ENCODE measurements around the gene KCNAB3. TPM values are rescaled to one million over a fixed set of nuclear protein-coding genes. Genes with fewer than 3 reads are reported as not detected.
"Not testable (repeated sequence)": the region's sequence is repeated elsewhere in the genome, so short reads cannot be mapped to it uniquely, and the experiment has no call there.

The KCNAB3 gene
- total RNA-seq (ENCODE audit: insufficient read depth, low replicate concordance), result 1.7 TPM

GRCh38 chr17:7929158-7930023, at the start of gene KCNAB3:
TSS of gene KCNAB3 (minus strand) at chr17:7929856. CDS start at chr17:7929435, 421 bp downstream.
- DNase-seq (ENCODE audit: low spot score), result peak; percentile 84

GRCh38 chr17:7977805-7978204, 48.1 kb upstream of the KCNAB3 start:
- DNase-seq (ENCODE audit: low spot score), result no peak

- no peak for DNase-seq (ENCODE audit: low spot score)
These were observed 47.4 kb upstream of the KCNAB3 start for GRCh38 chr17:7977039-7977438.

GRCh38 chr17:7974638-7975131, 45.0 kb upstream of the KCNAB3 start:
- DNase-seq (ENCODE audit: low spot score), result no peak

- no peak for DNase-seq (ENCODE audit: low spot score)
These were observed 42.6 kb upstream of the KCNAB3 start for GRCh38 chr17:7972131-7972785.

- no peak for DNase-seq (ENCODE audit: low spot score)
These were observed 42.0 kb upstream of the KCNAB3 start for GRCh38 chr17:7971651-7972050.

- DNase-seq (ENCODE audit: low spot score), result no peak
These were observed 39.8 kb upstream of the KCNAB3 start for GRCh38 chr17:7969433-7969832.

GRCh38 chr17:7967751-7968150, 38.1 kb upstream of the KCNAB3 start:
- DNase-seq (ENCODE audit: low spot score), result no peak

- peak; percentile 80 for DNase-seq (ENCODE audit: low spot score)
These were observed 31.8 kb upstream of the KCNAB3 start for GRCh38 chr17:7961421-7961820.

- no peak for DNase-seq (ENCODE audit: low spot score)
These were observed 30.0 kb upstream of the KCNAB3 start for GRCh38 chr17:7959503-7960253.

GRCh38 chr17:7956228-7956965, 26.7 kb upstream of the KCNAB3 start:
- DNase-seq (ENCODE audit: low spot score), result peak; percentile 96

GRCh38 chr17:7955414-7956227, 26.0 kb upstream of the KCNAB3 start:
- peak; percentile 72 for DNase-seq (ENCODE audit: low spot score)

GRCh38 chr17:7953266-7953665, 23.6 kb upstream of the KCNAB3 start:
- DNase-seq (ENCODE audit: low spot score), result not testable (repeated sequence)

- DNase-seq (ENCODE audit: low spot score), result no peak
These were observed 21.6 kb upstream of the KCNAB3 start for GRCh38 chr17:7951143-7951792.

GRCh38 chr17:7950578-7950977, 20.9 kb upstream of the KCNAB3 start:
- no peak for DNase-seq (ENCODE audit: low spot score)

GRCh38 chr17:7947651-7948050, 18.0 kb upstream of the KCNAB3 start:
- DNase-seq (ENCODE audit: low spot score), result no peak

- DNase-seq (ENCODE audit: low spot score), result no peak
These were observed 16.8 kb upstream of the KCNAB3 start for GRCh38 chr17:7946441-7946840.

- no peak for DNase-seq (ENCODE audit: low spot score)
These were observed 16.0 kb upstream of the KCNAB3 start for GRCh38 chr17:7945651-7946050.

- no peak for DNase-seq (ENCODE audit: low spot score)
These were observed 14.7 kb upstream of the KCNAB3 start for GRCh38 chr17:7944326-7944725.

- no peak for DNase-seq (ENCODE audit: low spot score)
These were observed 13.6 kb upstream of the KCNAB3 start for GRCh38 chr17:7943291-7943690.

Data from umbilical cord (tissue), 2 donors.